ENCODE data around the gene ABCC1.

DNA sequence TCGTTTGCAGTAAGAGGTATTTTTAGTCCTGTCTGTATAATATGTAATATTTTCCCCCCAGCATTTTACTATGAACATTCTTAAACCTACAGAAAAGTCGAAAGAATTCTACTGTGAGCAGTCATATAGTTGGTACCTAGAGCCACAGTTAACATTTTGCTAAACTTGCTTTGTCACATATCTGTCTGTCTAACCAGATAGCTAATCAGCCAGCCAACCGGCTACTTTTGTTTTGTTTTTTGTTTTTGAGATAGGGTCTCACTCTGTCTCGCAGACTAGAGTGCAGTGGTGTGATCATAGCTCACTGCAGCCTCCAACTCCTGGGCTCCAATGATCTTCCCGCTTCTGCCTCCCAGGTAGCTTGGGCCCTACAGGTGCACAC lies 73.3 kb downstream of the ABCC1 start:
- TF ChIP-seq EP300 (IDR thresholded peaks at IDR 0.05): no peak
- TF ChIP-seq, protein P1, sequence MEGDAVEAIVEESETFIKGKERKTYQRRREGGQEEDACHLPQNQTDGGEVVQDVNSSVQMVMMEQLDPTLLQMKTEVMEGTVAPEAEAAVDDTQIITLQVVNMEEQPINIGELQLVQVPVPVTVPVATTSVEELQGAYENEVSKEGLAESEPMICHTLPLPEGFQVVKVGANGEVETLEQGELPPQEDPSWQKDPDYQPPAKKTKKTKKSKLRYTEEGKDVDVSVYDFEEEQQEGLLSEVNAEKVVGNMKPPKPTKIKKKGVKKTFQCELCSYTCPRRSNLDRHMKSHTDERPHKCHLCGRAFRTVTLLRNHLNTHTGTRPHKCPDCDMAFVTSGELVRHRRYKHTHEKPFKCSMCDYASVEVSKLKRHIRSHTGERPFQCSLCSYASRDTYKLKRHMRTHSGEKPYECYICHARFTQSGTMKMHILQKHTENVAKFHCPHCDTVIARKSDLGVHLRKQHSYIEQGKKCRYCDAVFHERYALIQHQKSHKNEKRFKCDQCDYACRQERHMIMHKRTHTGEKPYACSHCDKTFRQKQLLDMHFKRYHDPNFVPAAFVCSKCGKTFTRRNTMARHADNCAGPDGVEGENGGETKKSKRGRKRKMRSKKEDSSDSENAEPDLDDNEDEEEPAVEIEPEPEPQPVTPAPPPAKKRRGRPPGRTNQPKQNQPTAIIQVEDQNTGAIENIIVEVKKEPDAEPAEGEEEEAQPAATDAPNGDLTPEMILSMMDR (IDR thresholded peaks at IDR 0.05): no peak
